AG08395 (cell line): ENCODE results near the gene TGM3.

Experiments used
- DNase-seq: peaks from one replicate; pipeline ENCODE4 v3.0.0; 2012; ENCODE audit warnings: mixed read lengths, low spot score

TGM3 gene

DNA sequence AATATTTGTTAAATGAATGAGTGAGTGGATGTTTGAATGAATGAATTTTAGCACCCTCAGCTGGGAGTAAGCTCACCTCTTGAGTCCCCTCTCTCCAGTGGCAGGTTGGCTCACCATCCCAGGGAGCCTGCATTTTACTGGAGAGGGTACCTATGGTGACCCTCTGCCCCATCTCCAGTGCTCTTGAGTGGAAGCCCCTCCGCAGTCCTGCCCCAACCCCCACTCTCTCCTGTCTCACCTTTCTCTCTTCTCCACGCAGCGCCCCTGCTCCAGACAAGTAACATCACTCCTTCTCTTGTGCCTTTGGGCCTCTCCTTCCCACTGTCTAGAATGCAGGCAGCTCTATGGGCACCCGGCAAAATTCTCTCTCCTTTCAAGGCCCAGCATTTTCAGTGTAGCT lies 11.3 kb downstream of the TGM3 start:
- DNase-seq: no peak

DNA sequence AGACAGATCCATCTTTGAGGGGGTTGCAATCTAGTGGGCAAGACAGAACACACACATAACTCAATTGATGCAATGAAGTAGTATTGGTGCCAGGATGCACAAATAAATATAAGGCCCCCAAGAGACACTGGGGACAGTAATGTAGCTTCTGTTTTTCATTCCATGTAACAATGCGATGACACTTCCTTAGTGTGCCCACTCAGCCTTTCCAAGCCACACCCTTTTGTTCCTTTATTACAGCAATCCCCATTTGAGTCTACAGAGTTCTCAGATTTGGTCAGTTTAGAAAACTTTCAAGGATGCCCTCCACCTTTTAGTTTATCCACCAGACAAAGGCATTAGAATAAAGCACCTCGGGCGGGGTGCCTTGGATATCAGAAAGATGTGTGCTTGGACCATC lies 15.5 kb downstream of the TGM3 start:
- DNase-seq: no peak

DNA sequence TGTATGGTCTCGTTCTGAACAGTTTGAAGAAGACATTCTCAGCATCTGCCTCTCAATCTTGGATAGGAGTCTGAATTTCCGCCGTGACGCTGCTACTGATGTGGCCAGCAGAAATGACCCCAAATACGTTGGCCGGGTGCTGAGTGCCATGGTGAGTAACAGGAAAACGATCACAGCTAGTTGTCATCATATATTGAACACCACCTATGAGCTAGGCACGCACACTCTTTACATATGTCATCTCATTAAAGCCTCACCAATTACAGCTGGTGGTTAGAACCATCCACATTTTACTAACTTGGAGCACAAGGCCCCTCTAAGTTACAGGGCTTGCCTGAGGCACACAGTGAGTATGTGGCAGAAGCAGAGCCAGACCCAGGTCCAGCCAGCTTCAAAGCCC lies 17.1 kb downstream of the TGM3 start:
- no peak for DNase-seq

- no peak for DNase-seq
Measured at GRCh38 chr20:2313316-2313715, 17.5 kb downstream of the TGM3 start.

DNA sequence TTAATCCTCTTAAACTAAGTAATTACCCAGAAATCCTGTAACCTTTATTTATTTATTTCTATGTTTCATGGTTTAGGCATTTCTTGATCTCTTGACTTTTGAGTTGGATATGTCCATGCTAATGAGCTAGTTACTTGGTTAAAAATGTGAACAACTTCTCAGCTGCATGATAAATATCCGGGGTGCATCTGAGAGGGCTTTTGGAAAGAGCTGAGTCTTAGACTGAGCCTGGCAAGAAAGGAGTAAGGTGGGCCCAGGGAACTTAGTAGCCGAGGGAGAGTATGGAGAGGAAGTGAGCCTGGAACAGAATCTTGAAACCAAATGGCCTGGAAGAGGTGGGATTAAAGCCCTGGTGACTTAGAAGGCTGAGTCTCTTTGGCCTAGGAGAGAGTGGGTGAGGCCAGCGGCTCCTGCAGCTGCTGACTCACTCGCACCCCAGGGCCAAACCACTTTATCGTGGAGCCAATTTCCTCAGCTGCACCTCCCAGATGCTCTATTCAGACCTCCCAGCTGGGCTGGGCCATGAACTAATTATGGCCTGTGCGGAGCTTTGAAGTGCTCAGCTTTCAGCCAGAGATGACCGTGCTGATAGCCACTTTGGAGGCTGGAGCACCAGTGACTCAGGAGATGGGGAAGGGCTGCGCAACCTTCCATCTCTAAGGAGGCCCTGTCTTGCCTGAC lies 19.1 kb downstream of the TGM3 start:
- peak; percentile 96 for DNase-seq

- no peak for DNase-seq
Measured at GRCh38 chr20:2315440-2315778, 19.6 kb downstream of the TGM3 start.

GRCh38 chr20:2316847-2317495 lies 21.2 kb downstream of the TGM3 start:
- no peak for DNase-seq

DNA sequence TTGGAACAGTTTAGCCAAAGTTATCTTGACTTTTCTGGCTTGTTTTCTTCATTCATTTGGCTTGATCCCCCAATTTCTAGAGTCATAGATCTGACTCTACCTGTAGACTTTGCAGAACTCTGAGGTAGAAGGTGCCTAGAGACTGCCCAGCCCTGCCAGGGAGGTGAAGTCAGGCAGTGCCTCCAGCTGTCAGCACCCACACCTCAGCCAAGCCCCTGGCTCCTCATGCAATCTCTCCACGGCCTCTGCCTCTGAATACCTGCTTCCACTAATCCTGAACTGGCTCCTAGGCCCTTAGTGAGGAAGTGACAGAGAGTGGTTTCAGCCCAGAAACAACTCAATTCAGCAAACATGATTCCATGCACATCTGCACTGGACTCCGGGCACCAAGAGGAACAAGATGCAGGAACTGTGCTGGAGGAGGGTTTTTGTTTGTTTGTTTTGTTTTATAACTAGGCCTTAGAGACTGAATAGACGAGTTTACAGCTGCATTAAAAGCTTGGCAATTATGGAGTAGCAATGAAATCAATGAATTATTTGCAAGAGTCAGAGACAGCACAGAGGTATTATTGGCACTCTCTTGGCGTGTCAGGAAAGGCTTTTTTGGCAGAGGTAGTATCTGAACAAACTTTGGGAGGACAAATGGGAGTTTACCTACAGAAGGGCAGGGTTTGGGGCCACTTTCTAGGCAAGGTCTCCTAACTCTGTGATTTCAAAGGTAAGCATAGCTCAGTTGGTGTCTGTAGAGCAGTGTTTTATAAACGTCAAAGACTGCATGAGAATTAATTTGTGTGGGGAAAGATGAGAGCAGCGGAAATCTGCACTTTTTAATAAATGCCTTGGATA lies 25.2 kb downstream of the TGM3 start:
- DNase-seq: no peak

DNA sequence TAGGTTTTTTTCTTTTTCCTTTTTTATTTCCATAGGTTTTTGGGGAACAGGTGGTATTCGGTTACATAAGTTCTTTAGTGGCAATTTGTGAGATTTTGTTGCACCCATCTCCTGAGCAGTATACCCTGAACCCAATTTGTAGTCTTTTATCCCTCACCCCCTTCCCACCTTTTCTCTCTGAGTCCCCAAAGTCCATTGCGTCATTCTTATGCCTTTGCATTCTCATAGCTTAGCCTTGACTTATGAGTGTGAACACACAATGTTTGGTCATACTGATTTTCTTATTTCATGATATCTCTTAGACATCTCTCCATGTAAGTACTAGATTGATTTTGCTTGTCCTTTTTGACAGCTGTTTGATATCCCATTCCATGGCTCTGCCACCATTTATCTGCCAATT lies 27.2 kb downstream of the TGM3 start:
- no peak for DNase-seq

DNA sequence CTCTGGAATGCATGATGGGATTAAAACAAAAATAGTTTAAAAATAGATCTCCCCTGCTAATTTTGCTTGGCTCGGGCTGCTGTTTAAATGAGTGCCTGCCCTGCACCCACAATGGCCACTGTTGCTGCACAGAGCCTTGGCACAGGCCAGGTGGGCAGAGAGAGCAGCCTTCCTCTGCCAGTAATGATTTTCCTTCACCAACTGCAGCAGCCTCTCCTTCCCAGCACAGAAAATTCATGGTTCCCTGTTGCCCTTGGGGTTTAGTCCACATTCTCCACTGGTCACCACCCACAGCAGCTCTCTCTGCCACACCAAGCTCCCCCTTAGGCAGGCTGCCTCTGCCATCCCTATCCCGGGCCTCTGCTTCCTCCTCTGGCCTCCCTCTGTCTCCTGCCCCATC lies 30.2 kb downstream of the TGM3 start:
- DNase-seq: no peak

- no peak for DNase-seq
Measured at GRCh38 chr20:2327620-2328555, 32.1 kb downstream of the TGM3 start.

DNA sequence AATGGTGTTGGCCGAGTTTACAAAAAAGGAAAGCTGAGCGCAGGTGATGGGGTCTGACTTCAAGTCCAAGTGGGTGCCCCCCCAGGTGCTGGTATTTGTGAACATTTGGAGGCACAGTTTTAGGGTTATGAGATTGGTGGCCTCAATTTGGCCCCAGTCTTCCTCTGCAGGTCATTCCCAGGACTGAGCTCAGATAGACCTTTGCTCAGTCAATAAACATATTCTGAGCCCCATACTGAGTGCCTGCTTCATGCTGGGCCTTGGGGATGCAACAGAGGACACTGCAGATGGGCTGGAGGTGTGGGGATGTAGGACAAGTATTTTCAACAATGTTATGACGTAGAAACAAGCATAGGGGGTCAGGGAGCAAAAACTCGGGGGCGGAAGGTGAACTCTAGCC lies 33.5 kb downstream of the TGM3 start:
- no peak for DNase-seq

GRCh38 chr20:2330090-2330695 lies 34.4 kb downstream of the TGM3 start:
- no peak for DNase-seq

- no peak for DNase-seq
Measured at GRCh38 chr20:2331106-2331505, 35.3 kb downstream of the TGM3 start.

- DNase-seq: no peak
Measured at GRCh38 chr20:2331901-2332565, 36.2 kb downstream of the TGM3 start.

DNA sequence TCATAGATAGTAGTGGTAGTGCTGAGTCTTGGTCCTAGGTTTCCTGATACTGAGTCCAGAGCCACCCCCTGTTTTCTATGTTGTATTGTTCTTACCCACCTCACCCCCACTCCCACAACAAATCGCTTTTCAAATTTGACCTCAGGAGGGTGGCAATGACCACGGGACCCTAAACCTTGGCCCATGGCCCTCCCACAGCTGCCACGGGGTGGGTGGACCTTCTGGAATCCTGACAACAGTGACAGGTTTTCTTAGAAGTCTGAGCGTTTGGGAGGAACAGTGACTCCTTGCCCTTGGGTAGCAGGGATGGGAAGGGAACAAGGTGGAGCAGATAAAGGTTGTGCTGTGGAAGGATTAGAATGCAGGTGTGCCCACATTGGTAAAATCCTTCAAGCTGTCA lies 36.9 kb downstream of the TGM3 start:
- DNase-seq: no peak

DNA sequence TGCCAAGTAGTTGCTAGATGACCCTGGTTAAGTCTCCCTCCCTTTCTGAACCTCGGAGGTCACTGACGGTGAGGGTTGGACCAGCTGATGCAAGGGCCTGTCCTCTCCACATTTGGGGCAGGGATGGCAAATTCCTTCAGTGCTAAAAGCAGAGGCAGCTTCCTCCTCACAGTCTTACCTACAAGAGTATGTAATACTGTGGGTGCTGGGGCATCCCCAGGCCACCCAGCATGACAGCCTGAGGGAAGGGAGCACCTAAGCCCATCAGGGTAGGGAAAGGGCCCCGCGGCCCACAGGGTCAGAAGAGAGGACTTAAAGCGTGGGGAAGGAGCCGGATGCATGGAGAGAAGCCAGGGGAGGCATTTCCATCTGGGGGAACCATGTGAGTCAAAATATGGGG lies 38.0 kb downstream of the TGM3 start:
- no peak for DNase-seq

DNA sequence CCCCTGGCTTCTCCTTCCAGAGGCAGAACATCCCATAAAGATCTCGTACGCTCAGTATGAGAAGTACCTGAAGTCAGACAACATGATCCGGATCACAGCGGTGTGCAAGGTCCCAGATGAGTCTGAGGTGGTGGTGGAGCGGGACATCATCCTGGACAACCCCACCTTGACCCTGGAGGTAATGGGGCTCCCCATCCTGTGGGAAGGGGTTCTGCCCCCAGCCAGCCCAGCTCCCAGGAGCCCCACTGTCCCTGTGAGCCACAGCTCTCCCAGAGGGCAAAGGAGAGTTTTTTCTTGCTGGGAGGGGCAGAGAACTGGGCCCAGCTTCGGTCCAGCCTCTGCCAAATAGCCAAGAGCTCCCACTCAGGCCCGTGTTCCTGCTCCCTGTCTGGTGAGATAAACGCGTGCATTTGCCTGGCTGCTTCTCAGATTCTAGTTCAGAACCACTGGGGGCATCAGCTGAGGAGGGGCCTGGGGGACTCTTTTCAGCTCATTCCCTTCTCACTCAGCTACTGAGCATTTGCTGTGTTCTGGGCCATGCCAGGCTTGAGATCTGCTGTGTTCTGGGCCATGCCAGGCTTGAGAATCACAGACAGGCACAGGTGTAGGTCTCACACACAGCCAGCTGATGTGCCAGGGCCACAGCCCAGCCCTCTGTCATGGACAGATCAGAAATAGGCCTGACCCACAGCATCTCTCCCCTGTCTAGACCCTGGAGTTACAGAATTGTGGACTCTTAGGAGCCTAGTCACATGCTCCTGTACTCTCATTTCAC lies 39.5 kb downstream of the TGM3 start:
- DNase-seq: no peak

DNA sequence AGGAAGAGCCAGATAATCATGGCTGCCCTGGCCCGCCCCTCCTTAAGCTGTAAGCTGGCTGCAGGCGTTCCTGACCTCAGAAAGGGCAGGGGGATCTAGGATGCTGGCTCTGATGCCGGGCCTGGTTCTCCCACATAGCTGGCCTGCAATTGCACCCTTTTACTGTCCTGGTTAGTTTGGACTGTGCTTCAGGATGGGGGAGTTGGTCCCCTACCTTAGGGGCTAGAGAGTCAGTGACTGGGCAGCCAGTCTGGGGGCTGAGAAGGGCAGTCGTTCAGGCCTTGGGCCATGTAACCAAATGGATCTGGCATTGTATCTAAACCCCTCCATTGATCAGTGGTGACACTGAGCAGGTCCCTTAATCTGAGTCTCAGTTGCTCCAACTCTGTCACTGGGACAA lies 40.7 kb downstream of the TGM3 start:
- DNase-seq: no peak

GRCh38 chr20:2337142-2337541 lies 41.3 kb downstream of the TGM3 start:
- no peak for DNase-seq
